GM12878 (cell line): ENCODE results near the gene IGF2BP2. TPM values are rescaled to one million over a fixed set of nuclear protein-coding genes. Genes with fewer than 3 reads are reported as not detected.

ENCODE experiments used
- ATAC-seq: fragments of 200-7000 bp; cut with Tn5 transposase; 3 replicates; pipeline ENCODE4 v1.9.1; 2020; ENCODE audit warnings: mild to moderate bottlenecking, moderate library complexity
- BruUV-seq: library from RNA; stranded (reverse); fragments of 400-500 nt; replicated peaks from 2 replicates; lab custom pipeline; 2021; lab: Mats Ljungman, UMichigan
- CTCF ChIA-PET: fragments of 300-600 bp; sonication (Branson Sonifier 250); formaldehyde crosslinking; extraction: SDS; loops from one replicate; lab custom pipeline; 2021; ENCODE audit warnings: inconsistent platforms; lab: Yijun Ruan, JAX
- POLR2A ChIA-PET: fragments of 350-600 bp; formaldehyde crosslinking; extraction: SDS; loops from one replicate; lab custom pipeline; 2021; ENCODE audit warnings: inconsistent platforms; lab: Charles Lee
- RAD21 ChIA-PET: fragments of 300-600 bp; sonication (Branson Sonifier 250); formaldehyde crosslinking; loops from one replicate; lab custom pipeline; 2023; ENCODE audit warnings: antibody characterized with exemption; ENCODE audit not compliant: unreplicated experiment; lab: Charles Lee
- SMC1A ChIA-PET: fragments of 300-600 bp; sonication (Branson Sonifier 250); formaldehyde crosslinking; loops from one replicate; lab custom pipeline; 2023; ENCODE audit not compliant: unreplicated experiment, uncharacterized antibody; lab: Charles Lee
- DNase-seq: peaks from one replicate; pipeline ENCODE4 v3.0.0-alpha.2; 2011; ENCODE audit warnings: low read depth, low spot score
- FAIRE-seq: peaks from 3 replicates; lab custom pipeline; 2011; peaks lifted over from hg19 to GRCh38; lab: Jason Lieb, UNC
- H2AFZ ChIP-seq: 2 replicates; pipeline ENCODE4 v1.6.0; 2011; ENCODE audit warnings: low read depth, low read length, control low read depth; ENCODE audit not compliant: control insufficient read depth
- H3K27ac ChIP-seq: 2 replicates; pipeline ENCODE4 v1.5.1; 2011; ENCODE audit warnings: control low read depth; ENCODE audit not compliant: control insufficient read depth, insufficient read depth
- H3K27me3 ChIP-seq, 2 experiments: replicated peaks in 1 of 2; 2 replicates each; pipeline versions ENCODE4 v1.6.0 to v1.6.1; 2011; ENCODE audit warnings: low read length in 1 of 2; ENCODE audit not compliant: control insufficient read depth in 2 of 2, insufficient read depth in 2 of 2
- H3K36me3 ChIP-seq, 2 experiments: 2 replicates each; pipeline ENCODE4 v1.5.1; 2011; ENCODE audit warnings: low read length in 1 of 2; ENCODE audit not compliant: control insufficient read depth in 2 of 2, insufficient read depth in 2 of 2
- H3K4me1 ChIP-seq: 2 replicates; pipeline ENCODE4 v1.6.1; 2011; ENCODE audit warnings: mild to moderate bottlenecking, low read length, moderate library complexity, mixed read lengths; ENCODE audit not compliant: control insufficient read depth, insufficient read depth
- H3K4me2 ChIP-seq: 2 replicates; pipeline ENCODE4 v1.6.0; 2011; ENCODE audit warnings: control low read depth; ENCODE audit not compliant: control insufficient read depth, insufficient read depth
- H3K4me3 ChIP-seq: fragments of 200-600 bp; sonication (generic); 2 replicates; pipeline ENCODE4 v1.5.1; 2016
- H3K79me2 ChIP-seq: 2 replicates; pipeline ENCODE4 v1.6.0; 2011; ENCODE audit warnings: low read length; ENCODE audit not compliant: control insufficient read depth, insufficient read depth
- H3K9ac ChIP-seq: 2 replicates; pipeline ENCODE4 v1.8.0; 2011; ENCODE audit warnings: low read length, control low read depth, mixed read lengths; ENCODE audit not compliant: control insufficient read depth, insufficient read depth
- H3K9me3 ChIP-seq: replicated peaks from 3 replicates; pipeline ENCODE4 v1.5.1; 2011; ENCODE audit warnings: mild to moderate bottlenecking, low read length; ENCODE audit not compliant: control insufficient read depth, insufficient read depth
- H4K20me1 ChIP-seq: 2 replicates; pipeline ENCODE4 v1.6.0; 2011; ENCODE audit not compliant: control insufficient read depth, insufficient read depth
- ATF3 ChIP-seq: IDR thresholded peaks from 2 replicates; pipeline ENCODE4 v1.6.1; 2011; ENCODE audit warnings: low read depth, mild to moderate bottlenecking, low read length, moderate library complexity, borderline replicate concordance; ENCODE audit errors: extremely low read depth
- BRCA1 ChIP-seq: IDR thresholded peaks from 2 replicates; pipeline ENCODE4 v1.6.1; 2011; ENCODE audit warnings: low read depth, low read length, improper control_type of control experiment
- CHD2 ChIP-seq: IDR thresholded peaks from 2 replicates; pipeline ENCODE4 v1.6.1; 2011; ENCODE audit warnings: low read depth, low read length, improper control_type of control experiment, borderline replicate concordance
- HDAC2 ChIP-seq: fragments of 200-600 bp; sonication (generic); IDR thresholded peaks from 2 replicates; pipeline ENCODE4 v1.6.1; 2017
- KLF5 ChIP-seq: fragments of 450-650 bp; IDR thresholded peaks from 2 replicates; pipeline ENCODE4 v1.6.1; 2014; ENCODE audit warnings: mild to moderate bottlenecking; ENCODE audit not compliant: partially characterized antibody
- MEF2B ChIP-seq: fragments of 450-650 bp; IDR thresholded peaks from 2 replicates; pipeline ENCODE4 v1.6.1; 2018; ENCODE audit warnings: mild to moderate bottlenecking, moderate library complexity; ENCODE audit not compliant: partially characterized antibody, poor library complexity, severe bottlenecking
- NR2C2 ChIP-seq: IDR thresholded peaks from 2 replicates; pipeline ENCODE4 v1.6.1; 2011; ENCODE audit warnings: borderline replicate concordance, low read depth; ENCODE audit not compliant: control insufficient read depth, insufficient read length
- NRF1 ChIP-seq: conservative IDR thresholded peaks from 2 replicates; pipeline ENCODE4 v1.6.1; 2011; ENCODE audit warnings: mild to moderate bottlenecking, low read depth, low read length, improper control_type of control experiment
- RB1 ChIP-seq: fragments of 450-650 bp; formaldehyde crosslinking; IDR thresholded peaks from 2 replicates; pipeline ENCODE4 v1.6.1; 2017; ENCODE audit warnings: mild to moderate bottlenecking, borderline replicate concordance
- REST ChIP-seq: IDR thresholded peaks from 2 replicates; pipeline ENCODE4 v1.6.1; 2012; ENCODE audit warnings: mild to moderate bottlenecking, low read depth, low read length
- SMAD1 ChIP-seq: fragments of 450-650 bp; IDR thresholded peaks from 2 replicates; pipeline ENCODE4 v1.6.1; 2018; ENCODE audit warnings: mild to moderate bottlenecking, low read depth; ENCODE audit not compliant: partially characterized antibody
- STAT3 ChIP-seq: IDR thresholded peaks from 2 replicates; pipeline ENCODE4 v1.6.1; 2011; ENCODE audit warnings: low read depth, low read length, improper control_type of control experiment
- YY1 ChIP-seq: IDR thresholded peaks from 2 replicates; pipeline ENCODE4 v1.6.1; 2011; ENCODE audit warnings: low read depth, mild to moderate bottlenecking, low read length
- ZBTB40 ChIP-seq: fragments of 450-650 bp; IDR thresholded peaks from 2 replicates; pipeline ENCODE4 v1.6.1; 2016; ENCODE audit warnings: mild to moderate bottlenecking, moderate library complexity, borderline replicate concordance
- WGBS: methylation state at CpG from one replicate; pipeline ENCODE4 v1.1.6; 2016; ENCODE audit warnings: low lambda C conversion rate; ENCODE audit not compliant: insufficient replicate concordance, insufficient coverage; ENCODE audit errors: missing lambda C conversion rate; 5-methylcytosine and 5-hydroxymethylcytosine counted together
- in situ Hi-C: fragments of 300-500 bp; cut with MboI; formaldehyde crosslinking; loops from 9 replicates; pipeline ENCODE4 v1.14.3; 2018; ENCODE audit warnings: mixed read lengths
- intact Hi-C: fragments of 100-400 bp; cut with micrococcal nuclease; formaldehyde crosslinking; loops from one replicate; pipeline ENCODE4 v1.14.2; 2022; ENCODE audit not compliant: unreplicated experiment
- polyA plus RNA-seq, 11 experiments: library from polyadenylated mRNA; depleted of rRNA in 4 of 11; unstranded in 6 of 11; stranded (reverse) in 5 of 11; fragments of >200 nt; fragmentation: Nextera tagmentation in 4 of 11; fragmentation: Illumina TruSeq in 1 of 11; extraction: Ambion mirVana in 4 of 11; extraction: Trizol in 1 of 11; gene quantifications; 1 replicate in 1 of 11; 2 replicates in 10 of 11; pipeline versions ENCODE4 v1.2.1 to v1.2.3, GENCODE V29; 2011 to 2016; ENCODE audit warnings: inconsistent platforms in 2 of 11, missing spikeins in 2 of 11, low read depth in 1 of 11
- total RNA-seq, 4 experiments: library from RNA; depleted of rRNA in 3 of 4; stranded (reverse); fragments of >200 nt in 3 of 4; fragmentation: Illumina TruSeq in 1 of 4; extraction: Trizol in 1 of 4; gene quantifications; 2 replicates each; pipeline versions ENCODE4 v1.2.1 to v1.2.3, GENCODE V29; 2013 to 2021

The IGF2BP2 gene
- total and polyA plus RNA-seq, 10 of the 15 experiments (the other 5 are each of a cell fraction or from before 2014, with no cell fraction given): 0.25 to 0.72 TPM; not detected in 8

GRCh38 chr3:185792955-185793354, 31.9 kb downstream of the IGF2BP2 start (continued):
- TF ChIP-seq STAT3: no peak
- no peak for TF ChIP-seq KLF5
- TF ChIP-seq REST: no peak
- TF ChIP-seq BRCA1: no peak
- TF ChIP-seq NR2C2: no peak
- no peak for TF ChIP-seq HDAC2
- TF ChIP-seq NRF1: no peak

- no TSS peak for BruUV-seq
- no peak overlapping the region for H3K9ac ChIP-seq
- H2AFZ ChIP-seq: no peak overlapping the region
- FAIRE-seq (no peak), ATAC-seq (no peak), DNase-seq (no peak)
- in situ Hi-C loops (no loop called here), intact Hi-C loops (no loop called here)
- no peak overlapping the region for H3K4me2 ChIP-seq
- ChIA-PET POLR2A (no interaction called here), SMC1A (no interaction called here), RAD21 (no interaction called here), CTCF (interaction anchor here (0.8 to 1.7 kb wide), 3 partner anchors 22 to 130 kb away, joined by 3 to 6 read pairs (median 5); no protein-coding TSS in a partner anchor)
- 13% methylated on average over 5 of the region's 5 CpGs for WGBS
- no peaks in the 10 kb centered on the region; a peak in 1 of 4 replicates for H3K27me3 ChIP-seq
- no peak overlapping the region for H3K27ac ChIP-seq
- H3K79me2 ChIP-seq: no peaks in the 10 kb centered on the region
- no peaks in the 10 kb centered on the region for H3K9me3 ChIP-seq
- no peaks in the 10 kb centered on the region for H3K36me3 ChIP-seq
- H3K4me1 ChIP-seq: no peaks in the 10 kb centered on the region
- no peaks in the 10 kb centered on the region for H4K20me1 ChIP-seq
- no peak overlapping the region for H3K4me3 ChIP-seq
- no peak for TF ChIP-seq STAT3
- no peak for TF ChIP-seq SMAD1
- no peak for TF ChIP-seq YY1
- no peak for TF ChIP-seq ZBTB40
- no peak for TF ChIP-seq ATF3
- no peak for TF ChIP-seq MEF2B
- TF ChIP-seq CHD2: no peak
- no peak for TF ChIP-seq RB1
Measured at GRCh38 chr3:185789891-185790830, 34.7 kb downstream of the IGF2BP2 start.
